HFF-Myc (cell line): ENCODE results near the gene SELP.

Experiments used
- DNase-seq: peaks from one replicate; pipeline ENCODE4 v3.0.0-alpha.2; 2011; ENCODE audit warnings: low read depth; ENCODE audit errors: extremely low read depth
- H3K4me3 ChIP-seq: replicated peaks from 2 replicates; pipeline ENCODE4 v1.5.1; 2011; ENCODE audit warnings: low read depth, mild to moderate bottlenecking, control low read depth, low read length
- CTCF ChIP-seq: IDR thresholded peaks from 2 replicates; pipeline ENCODE4 v1.5.1; 2012; ENCODE audit warnings: mild to moderate bottlenecking, low read depth, low read length, control low read depth; ENCODE audit errors: missing control alignments

SELP gene

GRCh38 chr1:169634877-169635276, 5.0 kb upstream of the SELP start:
- H3K4me3 ChIP-seq: no peak overlapping the region
- TF ChIP-seq CTCF: no peak
- DNase-seq: no peak

- no peak overlapping the region for H3K4me3 ChIP-seq
- TF ChIP-seq CTCF: no peak
- no peak for DNase-seq
Measured at GRCh38 chr1:169634145-169634544, 4.2 kb upstream of the SELP start.

GRCh38 chr1:169631249-169631648, 1.3 kb upstream of the SELP start:
- no peak for TF ChIP-seq CTCF
- no peak overlapping the region for H3K4me3 ChIP-seq
- DNase-seq: no peak

- H3K4me3 ChIP-seq: no peak overlapping the region
- no peak for TF ChIP-seq CTCF
- no peak for DNase-seq
Measured at GRCh38 chr1:169624912-169625311, 5.0 kb downstream of the SELP start.

GRCh38 chr1:169624122-169624521, 5.8 kb downstream of the SELP start:
- TF ChIP-seq CTCF: no peak
- no peak overlapping the region for H3K4me3 ChIP-seq
- DNase-seq: no peak

GRCh38 chr1:169623132-169623926, 6.6 kb downstream of the SELP start:
- H3K4me3 ChIP-seq: no peak overlapping the region
- no peak for TF ChIP-seq CTCF
- DNase-seq: no peak

- TF ChIP-seq CTCF: no peak
- no peak for DNase-seq
Measured at GRCh38 chr1:169620565-169620964, 9.4 kb downstream of the SELP start.

More at GRCh38 chr1:169620565-169620964, 9.4 kb downstream of the SELP start:
- no peak overlapping the region for H3K4me3 ChIP-seq
